Inferior parietal cortex (tissue), 1 donor: ENCODE results near the gene JAZF1.

Source experiments
- DNase-seq: peaks from one replicate; pipeline ENCODE4 v3.0.0-alpha.2; 2016; ENCODE audit errors: extremely low spot score

Gene JAZF1

GRCh38 chr7:28191751-28192150, 11.2 kb upstream of the JAZF1 start:
- no peak for DNase-seq

GRCh38 chr7:28191184-28191583, 10.6 kb upstream of the JAZF1 start:
- no peak for DNase-seq

- DNase-seq: no peak
Measured at GRCh38 chr7:28190077-28190710, 9.6 kb upstream of the JAZF1 start.

GRCh38 chr7:28187012-28187411, 6.4 kb upstream of the JAZF1 start:
- DNase-seq: no peak

DNA sequence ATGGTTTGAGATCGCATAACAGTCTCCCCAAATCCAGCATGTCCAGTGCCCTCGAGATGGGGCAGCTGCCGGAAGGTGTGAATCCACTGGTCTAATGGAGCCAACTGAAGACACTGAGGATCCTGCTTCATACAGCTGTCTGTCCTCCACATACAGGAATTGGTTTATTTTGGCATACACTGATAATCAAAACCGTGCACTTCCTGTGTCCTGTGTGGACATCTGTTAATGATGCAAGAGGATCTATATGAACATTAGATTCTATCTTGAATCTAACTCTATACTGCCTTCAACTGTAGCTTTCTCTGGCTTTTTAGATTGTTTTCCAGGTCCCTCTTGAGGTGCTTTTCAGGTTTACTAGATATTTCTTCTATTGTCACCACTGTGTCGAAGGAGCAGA, 3.0 kb upstream of the JAZF1 start:
- no peak for DNase-seq

DNA sequence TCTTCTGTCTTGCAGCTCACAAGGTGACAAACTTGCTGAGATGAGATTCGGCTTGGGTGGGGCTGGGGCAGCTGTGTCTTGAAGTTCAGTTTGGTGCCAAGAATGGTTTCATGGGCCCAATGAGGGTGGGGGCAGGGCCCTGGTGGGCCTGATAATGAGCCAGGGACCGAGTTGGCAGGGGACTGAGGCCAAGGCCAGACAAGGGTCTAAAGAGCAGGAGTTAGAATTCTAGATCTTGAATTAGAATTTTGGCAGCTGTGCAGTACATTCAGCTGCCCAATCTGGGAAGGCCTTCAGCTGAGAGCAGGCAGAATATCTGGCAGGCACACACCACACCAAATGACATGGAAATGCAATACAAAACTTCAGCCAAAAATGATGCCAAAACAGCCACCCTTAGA, 1.5 kb upstream of the JAZF1 start:
- DNase-seq: no peak

GRCh38 chr7:28181416-28181815, 821 bp upstream of the JAZF1 start:
- DNase-seq: no peak

DNA sequence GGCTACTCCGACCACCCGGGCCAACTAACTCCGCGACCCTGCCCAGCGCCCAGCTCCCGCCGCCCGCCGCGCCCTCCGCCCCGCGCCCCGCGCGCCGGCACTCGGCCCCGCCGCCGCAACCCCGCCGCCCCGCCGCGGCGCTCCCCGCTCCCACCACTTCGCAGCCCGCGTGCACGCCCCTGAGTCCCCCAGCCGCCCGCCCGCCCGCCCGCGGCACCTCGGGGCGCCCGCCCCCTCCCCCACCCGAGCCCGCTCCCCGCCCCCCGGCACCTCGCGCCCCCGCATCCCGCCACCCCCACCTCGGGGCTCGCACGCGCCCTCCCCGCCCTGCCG, 598 bp downstream of the JAZF1 start:
- DNase-seq: no peak

GRCh38 chr7:28179120-28180030, 1.2 kb downstream of the JAZF1 start:
- DNase-seq: no peak

DNA sequence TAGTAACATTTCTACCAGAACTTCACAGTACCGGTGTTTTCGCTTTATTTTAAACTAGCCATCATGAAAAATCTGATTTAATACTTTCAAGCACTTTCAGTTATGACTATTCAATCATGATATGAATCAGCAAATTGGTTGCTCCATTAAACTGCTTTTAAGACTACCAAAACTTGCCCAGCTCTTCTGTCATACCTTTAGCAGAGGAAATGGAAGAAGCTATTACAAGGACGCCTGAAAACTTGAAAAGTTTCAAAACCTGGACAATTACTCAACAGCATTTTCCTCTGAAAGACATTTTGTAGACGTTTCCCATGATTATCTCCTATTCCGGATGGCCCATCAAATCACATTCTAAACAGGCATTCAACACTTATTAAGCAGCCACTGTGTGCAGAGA, 2.0 kb downstream of the JAZF1 start:
- DNase-seq: no peak

DNA sequence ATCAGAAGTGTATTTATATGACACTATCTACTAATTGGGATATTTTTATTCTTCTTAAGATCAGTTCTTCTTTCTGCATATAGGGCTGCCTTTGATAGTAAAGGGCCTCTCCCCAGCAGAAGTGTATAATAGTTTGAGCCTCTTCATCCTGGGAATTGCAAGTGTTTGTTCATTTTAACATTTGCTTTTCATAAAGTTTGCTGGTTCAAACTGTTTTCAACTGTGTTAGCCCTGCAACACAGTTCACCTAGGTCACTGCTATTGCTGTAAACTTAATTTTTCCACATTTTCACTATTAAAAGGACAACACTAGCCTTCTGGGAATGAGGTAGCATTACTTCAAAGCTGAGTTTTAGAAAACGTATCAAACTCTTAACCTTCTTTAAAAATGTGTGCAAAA, 2.8 kb downstream of the JAZF1 start:
- DNase-seq: no peak

GRCh38 chr7:28176645-28177044, 4.0 kb downstream of the JAZF1 start:
- DNase-seq: no peak

- no peak for DNase-seq
Measured at GRCh38 chr7:28176174-28176573, 4.4 kb downstream of the JAZF1 start.

DNA sequence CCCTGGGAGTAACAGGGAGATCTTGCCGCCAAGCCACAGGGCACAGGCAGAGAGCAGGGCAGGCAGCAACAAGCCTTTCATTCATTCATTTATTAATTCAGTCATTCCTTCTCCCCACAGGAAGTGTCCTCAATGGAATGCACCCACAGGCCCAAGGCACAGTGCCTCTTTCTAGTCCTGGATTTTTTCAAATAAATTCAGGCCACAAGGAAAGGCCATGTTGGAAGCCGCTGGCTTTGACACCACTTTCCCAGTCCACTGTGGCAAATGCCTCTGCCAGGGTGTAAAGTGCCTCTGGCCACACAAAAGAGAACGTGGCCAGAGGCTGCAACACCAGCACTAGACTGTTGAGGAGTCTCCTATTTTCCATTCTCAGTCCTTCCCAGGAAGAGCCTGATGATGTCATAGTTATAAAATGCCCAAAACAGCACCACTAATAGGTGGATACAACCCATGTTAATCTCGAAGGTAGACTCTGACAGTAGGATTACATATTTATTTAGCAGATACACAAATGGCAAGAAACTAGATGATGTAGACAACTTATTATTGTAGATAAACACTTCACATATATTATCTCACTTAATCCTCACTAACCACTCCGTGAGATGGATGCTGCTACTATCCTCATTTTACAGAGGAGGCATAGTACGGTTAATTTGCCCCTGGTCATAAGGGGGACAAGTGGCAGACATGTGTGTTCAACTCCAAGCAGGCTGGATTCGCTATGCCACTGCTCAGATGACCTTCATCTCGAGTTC, 5.5 kb downstream of the JAZF1 start:
- DNase-seq: no peak

DNA sequence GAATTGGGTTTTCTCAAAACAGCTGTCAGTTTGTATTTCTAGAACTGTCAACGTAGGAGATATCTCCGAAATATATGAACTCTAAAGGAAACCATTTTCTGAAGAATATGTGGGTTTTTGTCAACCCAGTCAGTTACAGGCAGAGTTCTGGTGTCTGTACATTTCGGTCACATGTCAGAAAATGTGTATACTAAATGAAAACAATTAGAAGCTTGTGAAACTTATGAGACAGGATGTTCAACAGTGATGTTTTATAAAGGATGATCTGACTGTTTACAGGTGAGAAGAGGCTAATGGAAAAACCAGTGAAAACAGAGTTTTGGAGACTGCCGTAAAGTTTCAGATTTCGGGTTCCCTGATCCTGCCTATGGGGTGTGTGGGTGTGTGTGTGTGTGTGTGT, 6.2 kb downstream of the JAZF1 start:
- DNase-seq: no peak

GRCh38 chr7:28173531-28173930, 7.1 kb downstream of the JAZF1 start:
- no peak for DNase-seq

GRCh38 chr7:28172958-28173357, 7.6 kb downstream of the JAZF1 start:
- no peak for DNase-seq

- DNase-seq: no peak
Measured at GRCh38 chr7:28170701-28171100, 9.9 kb downstream of the JAZF1 start.

GRCh38 chr7:28169230-28169629, 11.4 kb downstream of the JAZF1 start:
- DNase-seq: no peak

DNA sequence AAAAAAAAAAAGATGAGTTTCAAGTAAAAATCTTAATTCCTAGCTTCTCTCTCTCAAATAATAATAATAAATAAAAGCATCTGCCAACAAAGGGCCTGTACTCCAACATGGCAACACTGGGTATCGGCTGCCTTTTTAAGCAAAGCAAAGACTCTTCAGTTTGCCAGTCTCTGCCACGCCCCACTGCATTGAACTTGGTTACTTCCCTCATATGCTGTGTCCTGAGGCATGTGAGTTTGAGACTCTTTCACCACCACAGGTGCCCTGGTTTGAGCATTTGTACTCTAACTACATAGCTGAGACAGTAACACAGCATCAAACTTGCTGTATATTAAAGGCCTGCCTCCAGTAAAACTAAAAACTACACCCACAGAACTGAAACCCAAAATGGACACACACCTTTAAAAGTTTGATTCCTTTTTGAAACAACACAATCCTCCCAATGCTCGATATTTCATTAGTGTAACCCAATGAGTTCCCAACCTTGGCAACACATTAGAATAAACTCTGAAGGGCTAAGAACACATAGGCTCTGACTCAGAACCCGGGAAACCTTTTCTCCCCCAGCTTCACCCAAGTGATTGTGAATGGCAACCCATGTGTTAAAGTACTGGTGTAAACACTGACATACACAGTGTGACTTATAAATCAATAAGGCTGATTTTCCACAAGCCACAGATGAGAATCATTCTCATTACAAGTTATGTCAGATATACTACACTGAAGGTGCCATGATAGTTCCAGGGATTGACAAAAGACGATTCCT, 12.0 kb downstream of the JAZF1 start:
- DNase-seq: no peak

DNA sequence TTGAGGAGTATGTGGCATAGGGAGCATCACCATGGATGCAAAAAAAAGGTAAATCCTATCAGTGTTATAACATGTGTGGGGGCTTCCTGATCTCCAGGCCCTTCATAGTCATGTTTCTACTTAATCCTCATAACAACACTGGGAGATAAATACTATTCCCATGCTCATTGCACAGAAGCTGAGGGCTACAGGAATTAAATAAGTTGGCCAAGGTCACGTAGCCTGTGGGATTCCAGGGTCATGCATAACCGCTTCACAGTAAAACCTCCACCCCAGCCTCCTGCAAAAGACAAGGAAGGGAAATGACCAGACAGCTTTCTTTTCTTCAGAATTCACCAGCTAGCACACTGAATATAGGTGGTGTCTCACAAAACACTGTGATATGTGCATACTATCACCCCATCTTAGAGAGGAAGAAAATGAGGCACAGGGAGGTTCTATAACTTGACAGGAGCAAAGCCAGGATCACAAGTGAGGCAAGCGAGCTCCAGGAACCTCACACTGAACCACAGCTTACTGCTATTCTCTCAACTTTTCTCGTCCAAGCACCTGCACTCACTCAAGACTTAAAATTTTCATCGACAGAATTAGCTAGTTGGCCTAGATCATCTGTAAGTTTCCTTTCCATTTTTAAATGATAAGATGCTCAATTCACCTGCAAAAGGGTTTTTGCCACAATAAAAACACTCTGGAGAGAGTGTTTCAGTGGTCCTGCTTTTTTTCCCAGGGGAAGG, 13.4 kb downstream of the JAZF1 start:
- DNase-seq: no peak
